ENCODE data around the gene MORN1. TPM values are rescaled to one million over a fixed set of nuclear protein-coding genes. Genes with fewer than 3 reads are reported as not detected.

Gene MORN1
- polyA plus RNA-seq, 10 donors: 4.2 to 9.1 (median 6.2) TPM

DNA sequence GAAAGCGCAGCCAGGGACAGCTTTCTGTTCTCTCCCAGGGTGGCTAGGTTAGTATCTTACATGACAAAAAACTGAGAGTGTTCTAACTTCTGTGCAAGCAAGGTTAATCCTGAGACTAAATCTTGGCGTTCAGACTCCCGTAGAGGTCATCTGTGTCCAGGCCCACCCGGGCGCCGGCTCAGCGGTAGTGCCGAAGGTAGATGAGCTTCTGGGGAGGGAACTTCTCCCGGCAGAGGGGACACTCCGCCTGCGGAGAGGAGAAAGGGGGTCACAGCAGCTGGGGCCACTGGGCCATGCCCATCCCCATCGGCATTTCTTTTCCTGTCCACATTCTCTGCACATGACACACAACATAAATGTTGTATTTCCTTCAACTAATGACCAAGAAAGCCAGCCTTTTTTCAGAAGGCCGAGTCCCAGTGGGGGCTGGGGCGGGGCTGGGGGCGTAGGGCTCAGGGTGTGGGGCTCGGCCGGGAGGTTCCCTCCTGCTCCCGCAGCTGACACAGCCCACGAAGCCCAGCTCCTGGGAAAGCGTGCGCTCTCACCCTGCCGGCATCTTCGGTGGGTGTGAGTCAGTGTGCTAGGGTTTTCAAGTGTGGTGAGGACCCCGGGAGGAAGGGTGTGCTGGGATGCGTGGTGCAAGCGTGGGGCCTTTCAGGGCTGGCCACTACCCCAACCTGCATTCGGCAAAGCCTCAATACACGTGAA is 14.4 kb upstream of the MORN1 start:
- DNase-seq: no peak

DNA sequence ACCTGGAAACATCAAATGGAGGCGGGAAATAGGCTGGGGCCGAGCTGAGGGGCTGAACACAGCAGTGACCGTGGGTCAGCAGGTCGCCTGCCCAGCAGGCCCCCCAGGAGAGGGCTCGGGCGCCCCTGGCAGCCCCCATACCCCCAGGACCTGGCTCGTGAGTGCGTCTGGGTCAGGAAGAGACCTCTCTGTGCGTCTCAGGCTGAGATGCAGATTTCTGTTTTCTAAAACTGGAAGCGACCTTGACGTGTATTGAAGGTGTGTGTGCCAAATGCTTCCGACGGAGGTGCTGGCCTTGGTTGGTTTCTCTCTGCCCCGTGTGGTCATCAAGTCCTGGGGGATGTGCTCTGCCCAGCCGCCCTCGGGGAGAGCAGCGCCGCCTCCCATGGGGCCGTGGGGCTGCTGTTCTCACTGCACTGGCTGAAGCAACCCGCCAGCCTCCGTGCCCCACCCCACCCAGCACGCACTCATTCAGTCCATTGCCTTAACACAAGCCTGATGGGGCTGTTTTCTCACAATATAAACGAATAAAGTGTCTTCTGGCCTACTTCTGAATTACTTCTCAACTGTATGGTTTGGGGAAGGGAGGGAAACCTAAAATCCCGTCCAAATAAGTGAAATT is 13.6 kb upstream of the MORN1 start:
- DNase-seq: no peak

DNA sequence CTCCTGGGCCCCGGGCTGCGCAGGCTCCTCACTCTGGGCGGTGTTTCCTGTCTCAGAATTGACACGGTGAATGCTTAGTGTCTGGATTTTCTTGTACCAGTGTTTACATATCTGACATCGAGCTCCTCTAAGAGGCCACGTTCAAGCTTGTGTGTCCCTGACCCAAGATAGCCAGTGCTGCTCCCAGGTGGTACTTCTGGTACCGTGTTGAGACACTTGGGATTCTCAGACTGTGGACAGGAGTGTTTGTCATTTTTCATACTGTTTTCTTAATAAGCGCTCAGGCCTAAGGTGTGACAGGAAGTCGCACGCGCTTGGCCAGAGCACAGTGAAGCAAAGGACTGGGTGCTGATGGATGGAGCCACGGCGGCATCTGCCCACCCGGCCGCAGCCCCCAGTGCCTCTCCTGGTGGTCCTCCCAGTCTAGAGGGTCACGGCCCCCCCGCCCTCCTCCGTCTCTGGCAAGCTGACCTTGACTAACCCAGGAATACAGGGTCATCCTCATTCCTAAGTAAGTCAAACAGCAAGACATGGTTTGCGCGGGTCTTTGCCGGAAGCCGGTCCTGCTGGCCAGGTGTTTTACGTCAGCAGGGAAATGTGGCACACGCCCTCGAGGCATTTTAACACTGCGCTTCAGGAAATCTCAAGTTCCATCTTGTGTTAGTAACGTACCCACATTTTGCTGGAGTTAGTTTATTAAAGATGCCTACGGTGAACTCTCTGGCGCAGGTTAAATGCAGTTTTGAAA is 13.0 kb upstream of the MORN1 start:
- DNase-seq: no peak

DNA sequence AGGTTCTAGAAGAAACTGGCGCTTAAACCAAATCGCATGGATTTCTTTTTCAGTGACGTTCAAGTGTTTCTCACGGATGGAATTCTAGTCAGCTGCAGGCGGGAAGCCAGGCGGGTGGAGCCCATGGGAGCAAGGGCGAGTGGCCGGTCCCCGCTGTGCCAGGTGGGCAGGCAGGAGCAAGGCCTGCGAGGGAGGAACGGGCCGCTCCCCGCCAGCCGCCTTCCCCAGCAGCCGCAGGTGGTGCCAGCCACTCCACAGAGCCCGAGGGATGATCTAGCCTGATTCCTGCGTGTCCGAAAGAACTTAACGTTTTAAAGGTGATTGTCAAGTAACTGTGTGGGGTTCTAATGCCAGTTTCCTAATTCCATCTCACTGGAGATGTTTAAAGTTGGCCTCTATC is 11.9 kb upstream of the MORN1 start:
- DNase-seq: no peak

DNA sequence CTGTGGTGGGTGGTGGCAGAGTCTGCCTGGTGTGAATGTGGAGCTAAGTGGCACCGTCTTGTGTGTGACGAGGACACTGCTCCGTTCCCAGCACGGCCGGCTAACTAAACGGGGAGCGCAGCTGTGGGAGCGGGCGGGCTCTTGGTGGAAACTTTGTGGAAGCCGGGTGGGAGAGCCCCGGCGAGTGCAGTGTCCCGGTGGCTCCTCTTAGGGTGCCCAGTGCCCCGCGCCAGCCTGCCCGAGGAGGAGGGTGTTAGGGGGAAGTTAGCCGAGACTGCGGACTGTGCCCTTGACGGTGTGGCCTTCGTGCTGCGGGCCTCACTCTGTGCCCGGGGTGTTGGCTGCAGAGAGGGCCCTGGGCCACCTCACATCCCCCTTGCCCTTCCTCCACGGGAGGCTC is 11.1 kb upstream of the MORN1 start:
- DNase-seq: no peak

DNA sequence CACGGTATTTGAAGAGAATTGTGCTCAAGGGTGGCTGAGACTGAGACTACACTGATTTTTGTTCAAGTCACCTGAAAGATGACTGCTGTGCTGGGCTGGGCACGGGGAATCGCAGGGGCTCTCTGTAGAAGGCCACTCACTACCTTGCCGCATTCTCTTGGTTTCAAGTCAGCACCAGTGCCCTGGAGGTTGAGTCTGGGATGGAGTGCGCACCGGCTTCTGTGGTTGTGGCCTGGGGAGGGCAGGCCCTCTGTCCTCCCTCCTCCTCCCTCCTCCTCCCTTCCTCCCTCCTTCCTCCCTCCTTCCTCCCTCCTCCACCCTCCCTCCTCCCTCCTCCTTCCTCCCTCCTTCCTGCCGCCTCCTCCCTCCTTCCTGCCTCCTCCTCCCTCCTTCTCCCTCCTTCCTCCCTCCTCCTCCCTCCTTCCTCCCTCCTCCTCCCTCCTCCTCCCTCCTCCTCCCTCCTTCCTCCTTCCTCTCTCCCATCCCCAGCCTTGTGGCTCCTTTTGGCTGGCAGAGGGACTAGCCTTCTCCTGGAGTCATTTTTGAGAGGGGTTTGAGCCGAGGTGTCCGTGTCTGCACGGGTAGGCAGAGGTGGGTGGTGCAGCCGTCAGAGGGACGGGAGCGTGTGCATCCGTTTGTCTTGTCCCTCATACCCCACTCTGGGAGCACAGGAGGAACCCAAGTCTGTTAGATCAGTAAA is 9.7 kb upstream of the MORN1 start:
- no peak for DNase-seq

DNA sequence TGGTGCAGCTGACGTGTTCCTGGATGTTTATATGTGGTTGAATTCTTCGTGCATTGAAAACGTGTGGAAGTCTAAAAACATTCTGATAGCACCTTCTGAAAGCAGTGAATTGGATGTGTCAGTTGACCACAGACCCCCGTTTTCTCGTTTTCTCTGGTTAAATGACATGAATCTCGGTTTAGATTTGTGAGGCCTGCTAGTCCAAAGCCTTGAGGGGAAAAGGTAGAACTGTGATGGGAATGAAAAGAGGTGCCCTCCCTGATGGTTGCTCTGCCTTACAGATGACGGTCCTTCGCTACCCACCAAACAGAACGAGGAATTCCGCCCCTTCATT is 9.2 kb upstream of the MORN1 start:
- no peak for DNase-seq

DNA sequence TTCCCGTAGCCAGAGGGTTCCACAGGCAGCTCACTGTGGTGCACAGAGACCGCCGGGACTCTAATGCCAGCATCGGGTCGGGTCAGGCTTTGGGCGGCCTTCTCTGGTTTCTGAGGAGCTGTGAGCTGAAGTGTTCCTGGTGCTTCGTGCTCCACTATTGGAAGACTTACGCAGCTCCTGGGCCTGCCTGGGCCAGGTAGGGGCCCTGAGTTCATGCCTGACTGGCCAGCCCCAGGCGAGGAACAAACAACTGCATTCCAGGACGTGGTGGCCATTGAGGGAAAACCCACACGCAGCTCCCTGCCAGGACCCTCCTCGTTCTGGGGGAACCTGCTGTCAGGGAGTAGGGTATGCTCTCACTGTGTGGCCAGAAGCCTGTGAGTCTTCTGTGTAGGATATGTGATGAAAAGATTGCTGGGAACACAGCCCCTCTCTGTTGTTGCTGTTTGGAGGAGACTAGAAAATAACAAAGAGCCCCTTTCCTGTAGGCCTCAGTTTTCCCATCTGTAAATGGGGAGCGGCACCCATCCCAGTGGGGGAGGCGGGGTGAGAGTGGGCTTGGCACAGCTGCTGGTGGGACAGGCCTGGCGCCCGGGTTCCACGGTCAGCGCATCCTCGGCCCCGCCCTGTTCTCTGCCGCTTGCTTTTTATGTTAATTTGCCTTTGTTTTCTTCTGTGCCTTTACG is 8.7 kb upstream of the MORN1 start:
- DNase-seq: no peak

DNA sequence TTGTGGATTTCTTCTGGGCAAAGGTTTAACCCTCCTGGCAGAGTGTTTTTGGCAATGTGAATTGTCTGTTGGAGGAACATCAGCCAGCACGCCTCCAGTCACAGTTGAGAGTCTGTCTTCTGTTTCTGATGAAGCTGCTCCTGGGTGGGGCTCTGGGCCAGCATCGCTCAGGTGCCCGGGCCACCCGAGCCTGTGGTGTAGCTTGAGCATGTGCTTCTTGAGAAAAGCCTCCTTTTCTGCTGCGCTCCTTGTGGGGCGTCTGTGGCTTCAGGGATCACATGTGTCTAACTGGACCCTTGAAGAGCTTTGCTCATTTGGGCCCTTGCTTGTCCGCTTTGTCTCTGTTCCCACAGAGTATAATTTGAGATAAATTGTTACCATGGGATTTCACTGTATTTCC is 7.5 kb upstream of the MORN1 start:
- no peak for DNase-seq

DNA sequence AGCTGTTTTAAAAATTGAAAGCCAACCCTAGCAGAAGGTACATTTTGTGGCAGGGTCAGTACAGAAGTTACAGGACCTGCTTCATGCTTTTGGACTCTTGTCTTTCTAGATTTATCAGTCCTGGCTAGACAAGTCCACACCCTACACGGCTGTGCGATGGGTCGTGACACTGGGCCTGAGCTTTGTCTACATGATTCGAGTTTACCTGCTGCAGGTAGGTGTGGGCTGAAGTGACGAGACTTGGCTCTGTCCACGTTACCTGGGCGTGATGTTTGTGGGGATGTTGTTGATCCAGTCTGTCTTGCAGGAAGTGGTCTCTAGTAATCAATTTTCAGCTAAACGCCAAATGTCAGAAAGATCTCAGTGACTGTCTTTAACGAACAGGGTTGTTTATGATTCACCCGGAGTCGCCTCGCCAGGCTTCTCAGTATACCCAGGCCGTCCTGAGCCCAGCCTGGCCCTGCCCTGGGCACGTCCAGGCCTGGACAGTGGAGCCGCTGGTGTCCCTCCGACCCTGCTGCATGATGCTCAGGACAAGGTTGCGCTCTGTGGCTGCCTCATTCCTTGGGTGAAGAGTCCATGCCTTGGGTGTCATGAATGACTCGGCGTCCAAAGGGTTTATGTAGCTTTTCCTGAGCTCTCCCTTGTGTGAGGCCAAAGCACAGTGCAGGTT is 5.8 kb upstream of the MORN1 start:
- no peak for DNase-seq

DNA sequence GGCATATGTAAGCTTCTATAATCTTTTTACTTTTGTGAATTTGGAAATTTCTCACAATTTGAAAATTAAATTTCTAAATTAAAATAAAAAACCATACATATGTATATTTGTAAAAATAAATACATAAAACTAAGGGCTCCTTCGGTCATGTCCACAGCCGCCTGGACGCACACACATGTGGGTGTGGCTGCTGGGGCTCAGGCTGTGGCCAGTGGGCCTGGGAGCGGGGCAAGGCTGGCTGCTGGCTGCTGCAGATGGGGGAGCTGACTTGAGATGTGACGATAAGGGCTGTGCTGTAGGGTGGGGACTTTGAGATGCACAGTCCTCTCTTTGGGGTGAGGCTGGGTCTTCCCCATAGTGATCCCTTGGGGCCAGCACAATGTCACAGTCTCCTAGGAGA is 5.1 kb upstream of the MORN1 start:
- no peak for DNase-seq

DNA sequence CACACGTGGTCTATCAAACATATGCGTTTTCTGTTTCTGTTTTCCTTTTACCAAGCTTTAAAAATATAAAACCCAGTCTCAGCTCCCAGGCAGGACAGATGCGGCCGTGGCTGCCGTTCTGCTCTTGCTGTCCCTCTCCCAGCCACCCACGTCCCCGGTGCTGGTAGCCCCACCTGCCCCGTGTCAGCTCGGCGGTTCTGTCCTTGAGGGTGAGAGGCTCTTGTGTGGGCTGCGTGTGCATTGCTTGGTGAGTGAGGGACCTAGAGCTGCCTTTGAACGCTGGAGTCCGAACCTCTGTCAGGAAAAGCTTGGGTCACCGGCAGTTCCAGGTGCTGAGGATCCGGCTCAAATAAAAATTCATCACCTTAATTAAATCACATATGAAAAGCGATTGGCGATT is 4.7 kb upstream of the MORN1 start:
- no peak for DNase-seq

DNA sequence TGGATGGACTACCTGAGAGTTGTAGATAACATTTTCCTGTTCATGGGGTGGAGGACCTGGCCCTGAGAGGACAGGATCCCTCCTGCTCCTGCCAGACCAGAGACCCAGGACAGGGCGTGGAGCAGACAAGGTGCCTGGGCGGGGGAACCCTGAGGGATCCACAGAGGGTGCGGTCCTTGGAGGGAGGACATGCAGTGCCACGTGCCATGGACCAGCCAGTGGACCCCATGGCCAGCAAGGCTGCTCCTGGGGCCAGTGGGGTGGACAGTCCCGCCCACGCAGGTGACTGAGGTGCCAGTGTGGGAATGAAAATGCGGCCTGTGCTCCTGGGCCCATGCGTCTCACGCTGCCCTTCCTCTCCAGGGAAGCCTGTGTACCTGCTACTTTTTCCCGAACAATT is 3.9 kb upstream of the MORN1 start:
- DNase-seq: no peak

DNA sequence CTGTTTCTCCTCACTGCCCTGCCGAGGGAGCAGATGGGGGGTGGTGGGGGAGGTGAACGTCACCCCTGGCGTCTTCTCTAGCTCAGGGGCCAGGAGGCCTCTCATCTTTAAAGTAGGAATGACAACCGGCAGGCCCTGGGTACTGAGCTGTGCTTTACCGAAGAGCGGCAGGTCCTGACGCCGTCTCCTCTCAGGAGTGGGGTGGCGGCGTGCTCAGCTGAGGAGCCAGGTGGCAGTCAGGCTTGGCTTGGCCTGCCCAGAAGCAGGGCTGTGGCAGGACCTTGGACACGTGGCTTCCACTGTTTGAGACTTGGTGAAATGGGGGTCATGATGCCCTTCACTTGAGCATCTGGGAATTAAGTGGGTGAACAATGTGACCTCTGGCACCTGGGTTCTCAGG is 3.4 kb upstream of the MORN1 start:
- no peak for DNase-seq

DNA sequence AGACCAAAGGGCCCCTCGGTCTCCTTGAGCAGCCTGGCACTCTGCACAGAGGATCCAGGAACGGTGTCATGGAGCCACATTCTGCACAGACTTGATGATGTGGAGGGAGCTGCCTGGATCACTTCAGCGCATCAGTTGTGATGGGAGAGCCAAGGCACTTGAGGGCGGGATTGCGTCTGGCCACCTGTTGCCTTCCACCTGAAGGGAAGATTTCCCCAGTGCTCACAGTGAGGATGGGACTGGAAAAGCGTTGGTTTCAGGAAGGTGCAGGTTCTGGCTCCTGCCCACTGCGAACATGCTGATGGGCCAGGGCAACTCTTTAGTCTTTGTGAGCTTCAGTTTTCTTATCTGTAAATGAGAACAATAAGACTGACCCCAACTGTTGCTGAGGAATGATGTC is 2.9 kb upstream of the MORN1 start:
- no peak for DNase-seq

DNA sequence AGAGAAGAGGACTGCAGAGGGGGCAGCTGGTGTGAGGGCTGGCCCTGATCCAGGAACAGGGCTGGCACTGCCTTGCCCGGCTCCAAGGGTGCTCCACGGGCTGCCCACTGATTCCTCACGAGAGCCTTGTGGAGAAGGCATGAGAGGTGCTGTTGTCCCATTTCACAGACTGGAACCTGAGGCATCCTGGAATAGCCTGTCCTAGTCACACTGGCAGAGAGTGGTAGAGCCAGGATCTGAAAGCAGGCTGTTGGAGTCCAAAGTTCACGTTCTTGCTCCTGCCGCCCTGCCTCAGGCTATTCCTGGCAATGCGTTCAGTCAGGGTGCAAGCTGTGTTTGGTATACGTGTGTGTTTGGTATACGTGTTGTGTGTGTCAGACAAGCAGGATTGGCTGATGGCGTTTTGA is 2.1 kb upstream of the MORN1 start:
- no peak for DNase-seq

DNA sequence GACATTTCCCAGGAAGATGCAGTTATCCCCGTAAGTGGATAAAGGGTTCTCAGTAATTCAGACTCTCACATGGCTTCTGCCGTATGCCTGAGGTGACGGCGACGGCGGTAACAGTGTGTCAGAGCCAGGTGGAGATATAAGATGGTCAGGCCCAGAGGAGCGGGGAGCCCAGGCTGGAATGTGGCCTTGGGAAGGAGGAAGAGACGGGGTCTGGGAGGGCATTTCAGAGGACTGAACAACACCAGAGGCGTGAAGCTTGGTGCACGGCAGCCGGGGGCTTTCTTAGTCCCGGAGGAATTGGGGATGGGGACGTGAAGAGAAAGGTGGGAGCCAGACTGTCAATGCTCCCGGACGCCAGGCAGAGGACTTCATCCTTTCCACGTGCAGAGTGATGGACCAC is 1.3 kb upstream of the MORN1 start:
- no peak for DNase-seq

DNA sequence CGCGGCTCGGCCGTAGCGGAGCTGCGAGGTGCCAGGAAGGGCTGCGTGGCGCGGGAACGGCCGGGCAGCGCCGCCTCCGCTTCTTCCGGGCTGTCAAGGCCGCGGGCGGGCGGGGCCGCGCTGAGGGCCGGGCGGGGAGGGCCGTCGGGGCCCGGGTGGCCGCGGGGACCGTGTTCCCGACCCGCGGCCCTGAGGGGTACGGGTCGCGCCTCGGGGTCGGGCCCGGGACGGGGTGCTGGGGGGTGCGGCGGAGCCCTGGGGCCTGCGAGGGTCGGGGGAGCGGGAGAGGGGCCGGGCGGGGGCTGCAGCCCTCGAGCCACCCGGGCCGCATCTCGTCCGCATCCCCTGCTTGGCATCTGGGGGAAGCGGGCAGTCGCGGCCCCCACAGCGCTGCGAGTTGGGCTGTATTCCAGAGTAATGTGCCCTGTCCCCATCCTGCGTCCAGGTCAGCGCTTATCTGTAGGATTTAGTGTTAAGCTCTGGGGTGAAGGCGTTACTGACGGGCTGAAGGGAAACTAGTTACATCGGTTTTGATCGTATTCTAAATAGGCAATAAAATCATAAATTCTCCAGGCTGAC is 666 bp upstream of the MORN1 start:
- DNase-seq: no peak

DNA sequence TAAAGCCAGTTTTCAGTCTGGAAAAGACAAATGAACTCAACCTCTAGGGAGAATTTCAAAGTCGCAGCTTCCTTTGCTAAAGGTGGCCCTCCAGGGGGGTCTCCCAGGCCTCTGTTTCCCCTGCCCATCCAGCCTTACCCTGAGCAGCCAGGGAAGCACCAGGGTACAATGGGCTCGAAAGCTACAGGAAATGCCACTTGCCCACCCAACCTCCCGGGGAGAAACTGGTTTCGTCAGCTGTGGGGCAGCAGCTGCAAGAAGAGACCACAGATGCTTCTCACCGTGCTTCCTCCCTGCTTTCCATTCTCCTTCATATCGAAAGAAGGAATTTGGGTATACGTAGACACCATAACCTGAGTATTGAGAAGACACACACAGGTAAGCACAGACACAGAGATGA is 1.7 kb downstream of the MORN1 start:
- DNase-seq: no peak

DNA sequence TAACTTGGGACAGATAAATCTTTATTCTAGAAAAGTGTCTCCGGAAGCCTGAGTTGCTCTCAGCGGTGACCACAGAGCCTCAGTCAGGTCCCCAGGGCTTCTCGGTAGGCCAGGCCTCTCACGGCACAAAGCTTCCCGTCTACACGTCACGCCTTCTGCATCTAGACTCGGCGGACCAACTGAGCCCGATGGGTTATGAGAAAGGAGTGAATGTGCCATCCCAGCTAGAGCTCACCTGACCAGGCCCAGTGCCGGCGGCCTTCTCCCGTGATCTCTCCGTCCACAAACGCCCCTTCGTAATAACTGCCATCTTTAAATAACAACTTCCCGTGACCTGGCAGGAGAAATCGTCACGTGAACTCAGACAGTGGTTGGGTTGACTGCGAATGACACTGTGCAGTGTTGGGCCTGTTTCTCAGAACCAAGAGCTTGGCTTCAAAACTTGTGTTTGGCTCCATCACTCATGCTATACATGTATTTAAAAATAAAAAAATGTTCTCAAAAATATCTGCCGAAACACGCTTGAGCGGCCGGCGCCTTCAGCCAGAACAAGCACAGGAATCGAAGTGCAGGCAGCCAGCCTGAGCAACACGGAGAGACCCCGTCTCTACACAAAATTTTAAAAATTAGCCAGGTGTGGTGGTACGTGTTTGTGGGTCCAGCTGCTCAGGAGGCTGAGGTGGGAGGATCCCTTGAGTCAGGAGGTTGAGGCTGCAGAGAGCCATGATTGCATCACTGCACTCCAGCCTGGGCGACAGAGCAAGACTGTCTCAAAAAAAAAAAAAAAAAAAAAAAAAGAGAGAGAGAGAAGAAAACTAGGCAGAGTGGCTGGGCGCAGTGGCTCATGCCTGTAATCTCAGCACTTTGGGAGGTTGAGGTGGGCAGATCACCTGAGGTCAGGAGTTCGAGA is 3.1 kb downstream of the MORN1 start:
- no peak for DNase-seq

All from muscle of back (tissue), 11 donors.